HG03095 (cell line): ENCODE measurements around the gene MOB3B.
"Not testable (repeated sequence)": the region's sequence is repeated elsewhere in the genome, so short reads cannot be mapped to it uniquely, and the experiment has no call there.

Experiments
- ATAC-seq: cut with Tn5 transposase; IDR thresholded peaks from one replicate; pipeline ENCODE4 v1.9.1; 2021; ENCODE audit warnings: moderate library complexity; ENCODE audit not compliant: unreplicated experiment

Gene MOB3B

DNA sequence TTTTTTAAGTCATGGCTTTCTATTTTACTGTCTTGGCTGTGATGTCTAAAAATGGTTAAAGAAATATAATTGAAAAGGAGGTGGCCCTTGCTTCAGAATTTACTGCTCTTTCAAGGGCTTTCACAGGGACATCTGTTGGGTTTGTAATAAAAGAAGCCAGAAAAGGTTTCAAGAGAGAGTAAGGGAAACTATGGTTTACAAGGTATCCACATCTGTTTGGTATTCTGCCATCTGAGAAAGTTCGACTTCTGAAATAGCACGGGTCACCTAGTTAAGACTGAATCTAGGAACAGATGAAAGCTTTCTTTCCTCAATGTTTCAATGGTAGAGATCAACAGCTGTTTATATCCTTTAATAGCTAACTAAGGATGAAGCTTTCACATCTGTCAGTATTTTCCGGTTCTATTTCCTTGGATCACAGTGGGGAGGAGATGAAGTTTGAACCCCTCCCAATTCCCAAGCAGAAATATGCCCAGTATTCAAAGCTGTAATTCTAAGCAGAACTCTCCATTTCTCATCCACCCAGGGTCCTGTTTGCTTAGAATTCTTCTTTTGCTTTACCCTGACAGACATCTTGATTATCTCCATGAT is 78.3 kb downstream of the MOB3B start:
- ATAC-seq = no peak

DNA sequence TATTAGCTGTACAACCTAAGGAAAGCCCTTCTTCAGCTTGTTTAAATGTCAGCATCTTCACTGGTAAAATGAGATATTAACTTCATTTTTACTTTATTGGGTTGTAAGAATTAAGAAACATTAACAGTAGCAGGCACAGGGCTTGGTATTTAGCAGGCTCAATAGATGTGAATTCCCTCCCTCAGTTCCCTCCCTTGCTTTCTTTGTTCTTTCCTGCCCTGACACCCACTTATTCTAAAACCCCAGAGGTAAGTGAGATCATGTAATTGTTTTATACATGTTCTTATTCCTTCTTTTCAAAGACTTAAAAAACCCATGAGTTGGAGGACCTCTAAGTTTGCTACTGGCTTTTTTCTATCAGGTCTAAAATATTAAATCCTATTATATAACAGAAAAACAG is 78.9 kb downstream of the MOB3B start:
- ATAC-seq = no peak

DNA sequence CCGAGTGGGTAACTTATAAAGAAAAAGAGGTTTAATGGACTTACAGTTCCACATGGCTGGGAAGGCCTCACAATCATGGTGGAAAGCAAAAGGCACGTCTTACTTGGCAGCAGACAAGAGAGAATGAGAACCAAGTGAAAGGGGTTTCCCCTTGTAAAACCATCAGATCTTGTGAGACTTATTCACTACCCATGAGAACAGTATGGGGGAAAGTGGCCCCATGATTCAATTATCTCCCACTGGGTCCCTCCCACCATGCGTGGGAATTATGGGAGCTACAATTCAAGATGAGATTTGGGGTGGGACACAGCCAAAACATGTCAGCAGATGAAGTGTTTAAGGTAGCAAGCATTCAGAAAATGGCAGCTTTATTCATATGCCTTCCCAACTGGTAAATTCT is 81.3 kb downstream of the MOB3B start:
- not testable (repeated sequence) for ATAC-seq

DNA sequence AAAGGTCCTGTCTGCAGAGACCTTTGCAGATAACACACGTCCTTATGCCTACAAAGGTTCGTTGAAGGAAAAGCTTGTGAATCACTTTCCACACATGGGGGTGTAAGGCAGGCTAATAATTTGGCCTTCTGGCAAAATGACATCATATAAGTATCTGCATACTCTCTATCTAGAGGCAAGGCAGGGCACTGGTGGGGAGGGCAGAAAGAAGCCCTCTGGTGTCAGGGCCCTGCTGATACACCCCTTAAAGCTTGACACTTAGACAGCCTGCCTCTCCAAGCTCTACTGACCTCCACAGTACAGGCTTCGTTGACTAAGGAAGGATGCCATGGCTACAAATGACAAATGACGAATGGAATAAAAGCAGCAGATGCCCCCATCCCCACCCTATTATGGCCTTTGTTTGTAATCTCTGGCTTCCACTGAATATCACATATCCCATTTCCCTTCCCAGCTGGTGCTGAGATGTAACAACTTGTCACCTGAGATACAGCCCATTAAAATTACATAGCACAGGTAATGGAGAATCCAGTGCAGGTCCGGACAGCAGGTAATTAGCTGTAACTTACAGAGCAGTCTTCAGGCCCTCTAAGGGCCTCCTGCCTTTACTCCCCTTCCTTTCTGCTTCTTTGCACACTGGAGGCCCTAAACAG is 82.5 kb downstream of the MOB3B start:
- ATAC-seq = no peak

DNA sequence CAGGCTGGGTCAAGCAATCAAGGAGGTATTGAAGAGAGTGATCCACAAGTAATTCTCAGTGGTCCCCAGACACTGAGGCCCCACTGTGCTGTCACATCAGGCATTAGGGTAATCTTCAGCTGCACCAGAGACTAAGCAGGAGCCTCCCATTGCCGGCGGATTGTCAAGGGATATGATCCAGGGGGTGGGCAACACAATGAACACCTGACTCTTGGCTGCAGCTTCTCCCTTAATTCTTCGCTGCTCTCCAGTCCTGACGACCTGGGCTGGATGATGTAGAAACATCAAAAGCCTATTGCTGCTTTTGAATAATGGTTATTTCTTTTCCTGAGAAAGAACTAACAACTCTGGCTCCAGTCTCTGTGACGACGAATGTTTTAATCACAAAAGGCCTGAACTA is 83.9 kb downstream of the MOB3B start:
- ATAC-seq = no peak

DNA sequence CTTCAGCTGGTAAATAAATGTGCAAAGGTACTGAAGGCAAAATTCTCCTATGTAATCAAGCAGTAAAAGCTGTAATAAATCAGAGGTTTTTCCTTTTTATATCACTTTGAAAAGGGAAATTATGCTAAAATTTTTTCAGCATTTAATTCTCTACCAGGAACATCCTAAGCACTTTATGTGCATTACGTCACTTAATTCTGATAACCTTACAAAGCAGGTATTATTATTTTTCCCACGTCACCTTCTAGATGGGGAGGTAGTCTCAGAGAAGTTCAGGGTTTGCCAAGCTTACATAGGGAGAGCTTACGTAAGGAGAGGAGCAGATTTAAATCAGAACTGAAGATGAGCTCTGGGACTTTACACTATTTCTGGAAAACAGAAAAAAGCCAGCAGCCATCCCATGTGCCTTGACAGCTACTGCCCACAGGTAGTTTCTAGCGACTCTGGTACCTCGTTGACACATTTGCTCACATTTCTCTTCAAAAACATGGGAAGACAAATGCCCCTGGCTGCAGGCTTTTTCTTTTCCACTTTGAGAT is 84.5 kb downstream of the MOB3B start:
- no peak for ATAC-seq

DNA sequence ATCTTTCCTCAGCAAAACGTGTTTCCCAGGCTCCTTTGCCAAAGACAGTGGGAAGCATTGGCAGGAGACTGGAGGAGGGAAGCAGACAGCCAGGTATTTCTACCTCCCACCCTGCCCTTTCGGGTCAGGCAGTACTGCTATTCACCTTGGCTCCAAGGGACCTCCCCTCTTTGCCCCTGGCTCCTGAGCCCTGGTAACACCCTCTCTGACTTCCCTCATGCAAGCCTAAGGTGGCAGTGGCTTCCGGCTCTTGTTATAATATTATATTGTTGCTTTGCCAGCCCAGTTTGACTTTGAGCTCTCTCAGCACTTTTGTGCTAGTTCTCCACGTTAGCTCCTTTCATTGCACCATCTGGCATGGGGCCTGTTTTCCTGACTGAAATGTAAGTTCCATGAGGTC is 87.2 kb downstream of the MOB3B start:
- no peak for ATAC-seq

DNA sequence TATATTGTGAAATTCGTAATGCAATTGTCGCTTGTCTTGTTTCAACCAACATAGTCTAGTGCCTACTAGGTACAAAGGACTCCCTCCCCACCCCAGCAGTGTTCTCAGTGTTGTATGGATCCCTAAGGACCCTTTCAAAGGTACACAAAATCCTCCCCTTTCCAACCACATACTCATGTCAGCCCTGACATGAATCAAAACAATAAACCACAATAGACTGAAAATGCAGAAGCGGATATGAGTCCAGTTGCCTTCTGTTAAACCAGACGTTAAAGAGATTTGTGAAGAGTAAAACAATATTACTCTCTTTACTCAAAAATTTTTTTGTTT is 87.9 kb downstream of the MOB3B start:
- peak; percentile 90 for ATAC-seq

DNA sequence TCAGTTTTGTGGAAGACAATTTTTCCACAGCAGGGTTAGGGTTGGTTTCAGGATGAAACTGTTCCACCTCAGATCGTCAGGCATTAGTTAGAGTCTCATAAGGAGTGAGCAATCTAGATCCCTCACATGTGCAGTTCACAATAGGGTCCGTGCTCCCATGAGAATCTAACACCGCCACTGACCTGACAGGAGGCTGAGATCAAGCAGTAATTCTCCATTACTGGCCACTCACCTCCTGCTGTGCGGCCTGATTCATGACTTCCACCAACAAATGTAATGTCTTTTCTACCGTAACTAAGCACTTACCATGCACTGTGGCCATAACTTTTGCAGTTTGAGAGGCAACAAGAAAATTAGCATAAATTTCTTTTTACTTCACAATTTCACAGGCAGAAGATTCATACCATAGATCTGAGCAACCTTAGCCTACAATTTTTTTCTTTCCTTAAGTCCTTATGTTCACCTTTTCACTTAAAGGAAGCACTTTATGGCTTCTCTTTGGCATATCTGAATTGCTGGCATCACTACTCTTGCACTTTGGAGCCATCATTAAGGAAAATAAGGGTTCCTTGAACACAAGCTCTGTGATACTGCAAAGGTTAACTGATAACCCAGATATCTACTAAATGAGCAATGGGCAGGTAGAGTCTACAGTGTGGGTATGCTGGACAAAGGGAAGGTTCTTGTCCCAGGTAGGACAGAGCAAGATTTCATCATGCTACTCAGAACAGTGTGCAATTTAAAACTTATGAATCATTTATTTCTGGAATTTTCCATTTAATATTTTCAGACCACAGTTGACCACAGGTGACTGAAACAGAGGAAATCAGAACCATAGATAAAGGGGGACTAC is 88.5 kb downstream of the MOB3B start:
- no peak for ATAC-seq

DNA sequence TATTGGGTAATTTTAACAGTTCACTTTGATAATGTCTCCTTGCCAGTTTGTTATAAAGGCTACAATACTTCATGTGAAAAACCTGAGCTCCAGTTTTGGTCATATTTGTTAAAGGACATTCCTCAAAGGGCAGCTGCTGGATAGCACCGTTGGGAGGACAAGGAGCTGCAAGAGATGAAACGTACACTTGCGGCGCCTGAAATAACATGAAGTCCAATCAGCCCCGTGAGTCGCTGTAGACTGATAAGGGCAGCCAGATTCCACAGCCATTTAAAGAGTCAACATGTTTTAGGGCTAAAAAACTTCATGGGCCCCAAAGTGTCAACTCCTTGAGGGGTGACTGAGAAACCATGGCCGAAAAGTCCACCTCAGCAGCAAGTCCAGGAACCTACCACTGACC is 91.1 kb downstream of the MOB3B start:
- no peak for ATAC-seq

DNA sequence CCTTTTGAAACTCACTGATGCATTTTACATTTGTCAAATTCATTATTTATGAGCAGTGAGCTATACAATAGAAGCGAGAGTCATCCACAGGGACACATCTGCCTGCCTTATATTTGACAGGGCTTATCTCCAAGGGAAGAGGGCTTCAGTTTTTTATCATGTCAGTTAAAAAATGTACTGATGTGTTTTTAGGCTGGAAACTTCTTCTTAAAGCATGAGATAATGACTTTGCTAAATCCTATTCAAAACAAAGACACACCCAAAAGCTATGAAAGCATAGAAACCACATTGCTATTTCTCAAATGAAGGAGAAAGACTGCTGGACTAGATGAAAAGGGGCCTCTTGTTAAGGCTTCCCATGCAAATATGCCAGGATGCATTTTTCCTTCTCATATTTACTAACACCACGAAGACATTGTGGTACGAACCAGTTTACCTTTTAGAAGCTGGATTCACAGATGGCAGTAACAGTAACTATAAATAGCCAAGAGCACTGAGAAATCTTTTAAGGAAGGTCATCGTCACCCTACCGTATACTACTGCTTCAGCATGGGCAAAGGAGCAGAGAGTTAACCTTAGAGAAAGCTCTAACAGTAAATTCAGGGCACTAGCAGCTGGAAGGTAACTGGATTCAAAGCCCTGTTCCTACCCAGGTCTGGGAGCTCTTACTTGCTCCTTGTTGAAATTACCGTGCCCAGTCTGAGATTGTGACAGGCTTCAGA is 91.8 kb downstream of the MOB3B start:
- ATAC-seq = no peak

DNA sequence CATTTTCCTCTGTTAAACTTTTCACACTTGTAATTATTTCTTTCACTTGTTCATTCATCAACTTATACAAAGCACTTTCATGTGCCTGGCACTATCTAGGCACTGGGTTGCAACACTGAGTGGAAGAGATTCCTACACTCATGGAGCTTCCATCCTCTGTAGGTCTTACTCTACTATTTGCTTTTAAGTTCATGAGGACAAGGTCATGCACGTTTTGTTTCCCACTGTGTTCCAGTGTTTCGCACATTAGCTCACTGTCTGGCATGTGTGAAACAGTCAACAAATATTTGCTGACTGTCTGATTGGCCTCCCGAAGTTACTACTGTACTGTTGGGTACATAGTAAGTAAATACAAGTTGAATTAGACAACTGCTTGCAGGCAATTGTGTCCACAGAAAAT is 93.4 kb downstream of the MOB3B start:
- no peak for ATAC-seq

DNA sequence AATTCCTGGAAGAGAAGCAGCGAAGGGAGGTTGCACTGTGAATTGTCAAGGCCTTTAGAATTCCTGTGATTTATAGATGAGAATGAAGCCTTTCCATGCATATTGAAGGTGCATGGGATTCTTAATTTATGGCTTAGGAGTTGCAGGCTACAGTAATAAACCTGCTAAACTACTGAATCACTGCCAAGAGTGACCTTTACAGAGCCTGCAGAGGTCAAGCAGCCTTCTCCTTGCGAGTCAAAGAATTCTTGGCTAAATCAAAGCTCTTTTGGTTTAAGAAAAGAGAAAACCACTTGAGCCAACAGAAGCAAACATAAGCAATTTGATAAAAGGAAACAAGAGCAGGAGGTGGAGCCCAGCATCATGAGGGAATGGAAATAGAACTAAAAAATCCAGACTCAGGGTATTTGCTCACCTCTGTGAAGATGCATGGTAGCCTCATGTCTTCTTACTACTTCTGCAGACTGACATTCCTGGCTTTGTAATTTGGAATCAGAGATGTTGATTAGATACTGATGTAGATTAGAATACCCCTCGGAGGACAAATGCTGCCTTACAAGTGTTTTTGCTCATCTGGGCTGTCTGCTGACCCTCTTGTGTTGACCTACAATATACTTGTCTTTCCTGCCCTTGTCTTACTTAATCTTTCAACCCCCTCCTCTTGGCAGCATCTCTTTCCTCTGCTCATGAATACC is 95.8 kb downstream of the MOB3B start:
- no peak for ATAC-seq

DNA sequence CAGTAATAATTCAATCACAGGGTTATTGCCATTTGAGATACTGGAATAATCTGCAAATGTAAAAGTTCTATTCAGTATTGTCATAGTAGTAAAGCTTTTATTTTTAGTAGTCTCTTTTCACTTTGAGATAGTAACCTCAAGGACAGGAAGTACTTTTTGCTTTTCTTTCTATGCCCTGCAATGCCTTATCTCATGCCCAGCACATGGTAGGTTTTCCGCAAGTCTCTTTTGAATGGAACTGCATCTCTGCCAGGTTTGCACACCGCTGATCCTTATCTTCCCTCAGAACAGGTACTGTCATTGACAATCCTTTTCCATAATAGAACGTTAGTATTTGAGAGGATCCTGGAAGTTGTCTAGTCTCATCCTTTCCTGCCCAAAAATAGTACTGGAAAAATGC is 97.3 kb downstream of the MOB3B start:
- no peak for ATAC-seq

DNA sequence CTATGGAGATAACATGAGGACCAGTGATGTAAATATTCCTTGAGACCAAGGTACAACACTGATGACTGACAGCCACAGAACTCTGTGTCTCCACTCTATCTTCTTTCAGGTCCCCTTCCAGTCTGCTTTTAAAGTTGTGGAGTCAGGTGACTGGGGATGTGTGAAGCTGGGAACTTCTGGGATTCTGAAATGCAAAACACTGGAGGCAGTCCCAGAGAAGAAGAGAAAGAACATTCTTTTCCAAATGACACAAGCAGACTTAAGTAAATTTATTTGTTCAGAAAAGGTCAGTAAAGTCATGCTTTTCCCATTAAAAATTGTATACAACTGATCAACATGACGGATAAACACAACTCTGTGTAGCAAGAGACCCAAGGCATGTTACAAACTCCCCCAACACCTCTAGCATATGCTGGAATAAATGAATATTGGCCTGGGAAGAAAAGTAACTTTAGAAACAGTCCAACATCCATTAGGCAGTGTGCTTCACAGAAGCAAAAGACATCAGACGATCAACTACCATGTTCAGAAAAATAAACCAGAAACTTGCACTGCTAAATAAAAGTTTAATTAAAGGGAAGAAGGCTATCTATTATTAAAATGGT is 98.0 kb downstream of the MOB3B start:
- no peak for ATAC-seq

DNA sequence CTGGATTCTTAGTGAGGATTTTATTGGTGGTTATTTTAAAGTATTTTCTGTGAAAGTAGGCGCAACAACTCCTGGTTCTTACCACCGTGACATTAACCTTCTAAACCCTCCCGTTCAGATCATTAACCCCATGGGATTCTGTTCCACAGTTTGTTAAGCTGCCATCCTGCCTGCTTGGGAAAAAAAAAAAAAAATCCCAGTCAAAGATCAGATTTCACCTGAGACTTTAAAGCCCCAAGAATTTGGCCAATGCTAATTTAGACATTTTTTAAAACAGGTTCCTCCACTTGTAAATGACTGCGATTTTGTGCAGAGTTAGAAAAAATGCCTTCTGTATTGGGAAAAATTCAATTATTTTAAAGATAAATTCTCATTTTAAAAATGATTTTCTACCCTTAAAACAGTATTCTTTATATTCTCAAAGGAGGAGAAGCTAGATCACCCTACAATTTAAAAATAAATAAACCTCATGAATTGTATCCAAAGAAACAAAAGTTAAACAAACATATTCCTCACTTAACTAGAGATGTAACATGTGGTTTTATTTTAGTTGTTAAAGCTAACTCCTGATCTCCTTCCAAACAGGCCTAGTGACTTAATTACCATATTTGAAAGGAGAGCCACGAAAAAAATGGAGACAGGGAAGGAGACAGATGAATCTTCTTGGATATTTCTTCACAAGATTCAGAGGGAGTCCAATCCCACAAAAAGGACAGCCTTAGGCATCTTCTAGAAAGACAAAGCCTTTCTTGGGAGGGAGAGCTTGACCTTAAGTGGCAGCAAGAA is 98.7 kb downstream of the MOB3B start:
- ATAC-seq = no peak

DNA sequence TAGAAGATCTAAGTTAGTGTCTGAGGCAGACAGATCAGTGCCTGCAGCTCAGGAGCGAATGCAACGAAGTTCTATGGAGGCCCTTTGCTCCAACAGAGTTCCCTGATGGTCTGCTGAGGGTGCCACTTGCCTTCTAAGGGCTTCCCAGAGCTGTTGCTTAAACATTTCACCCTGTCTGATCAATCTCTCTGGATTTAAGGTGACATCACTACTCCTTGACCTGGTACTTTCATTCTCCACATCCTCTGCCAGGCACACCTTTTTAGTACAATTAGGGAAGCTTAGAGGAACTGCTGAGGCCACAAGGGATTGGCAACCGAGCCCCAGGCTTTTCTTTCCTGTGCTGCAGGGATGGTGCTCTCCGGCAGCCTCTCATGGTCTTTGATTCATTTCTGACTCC is 99.7 kb downstream of the MOB3B start:
- no peak for ATAC-seq

DNA sequence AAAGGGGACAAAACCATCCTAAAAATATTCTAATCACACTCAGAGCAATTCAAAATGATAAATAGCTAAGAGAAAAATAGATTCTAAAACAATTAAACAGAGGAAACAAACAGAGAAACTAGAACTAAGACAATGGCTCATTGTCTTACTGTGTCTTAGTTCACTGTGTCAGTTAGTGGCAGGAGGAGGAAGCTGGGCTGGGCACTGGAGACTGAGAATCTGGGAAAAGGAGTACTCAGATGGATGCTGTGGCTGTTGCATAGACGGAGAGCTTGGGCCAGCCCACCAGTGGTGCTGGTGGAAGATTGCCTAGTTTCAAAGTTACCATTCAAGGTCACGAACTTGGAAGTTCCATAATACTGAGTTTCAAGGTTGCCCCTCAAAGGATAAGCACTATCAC is 100.2 kb downstream of the MOB3B start:
- ATAC-seq = no peak

DNA sequence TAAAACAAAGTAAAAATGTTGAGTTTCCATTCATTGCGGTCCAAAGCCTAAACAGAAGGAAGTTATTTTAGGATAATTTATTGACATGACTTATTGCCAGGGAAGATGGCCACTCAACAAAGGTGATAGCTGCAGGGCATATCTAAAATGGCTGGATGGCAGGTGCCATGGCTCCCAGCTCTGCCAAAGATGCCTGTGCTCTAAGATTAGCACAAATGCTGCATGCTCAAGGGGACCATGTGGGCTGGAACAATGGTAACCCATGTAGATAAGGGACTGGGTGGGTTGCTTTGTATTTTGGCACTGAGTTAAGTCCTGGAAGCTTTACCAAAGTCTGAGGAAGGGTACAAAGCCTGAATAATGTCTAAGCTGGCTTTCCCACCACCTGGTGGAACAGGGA is 101.1 kb downstream of the MOB3B start:
- no peak for ATAC-seq

DNA sequence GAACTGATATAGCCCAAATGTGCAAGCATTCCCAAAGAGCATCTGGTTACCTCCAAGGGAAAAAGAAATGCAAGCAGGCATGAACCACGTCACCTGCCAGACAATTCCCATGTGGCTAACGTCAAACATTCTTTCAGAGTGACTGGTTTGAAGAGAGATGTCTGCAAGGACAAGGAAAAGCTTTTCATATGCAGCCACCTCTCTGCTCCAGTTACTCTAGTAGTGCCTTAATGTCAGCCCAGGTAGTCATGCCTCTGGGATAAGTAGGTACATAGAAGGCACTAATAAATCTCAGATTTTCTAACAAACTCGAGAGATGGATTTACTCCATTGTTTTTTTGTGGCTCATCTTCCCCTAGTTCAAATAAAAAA is 102.4 kb downstream of the MOB3B start:
- ATAC-seq = no peak
